Hepatocyte (in vitro differentiated cells): ENCODE measurements around the gene TRIM8. TPM values are rescaled to one million over a fixed set of nuclear protein-coding genes. Genes with fewer than 3 reads are reported as not detected.

Experiments
- DNase-seq: peaks from one replicate; pipeline ENCODE4 v3.0.0-alpha.2; 2016; ENCODE audit warnings: low spot score
- H2AFZ ChIP-seq: fragments of 200-600 bp; sonication (generic); 2 replicates; pipeline ENCODE4 v1.6.0; 2016; ENCODE audit warnings: antibody characterized with exemption, mild to moderate bottlenecking
- H3K27ac ChIP-seq: fragments of 200-600 bp; sonication (generic); 2 replicates; pipeline ENCODE4 v1.5.1; 2016; ENCODE audit warnings: mild to moderate bottlenecking
- H3K27me3 ChIP-seq: fragments of 200-600 bp; sonication (generic); 2 replicates; pipeline ENCODE4 v1.6.1; 2016
- H3K36me3 ChIP-seq: fragments of 200-600 bp; sonication (generic); replicated peaks from 2 replicates; pipeline ENCODE4 v1.5.1; 2016; ENCODE audit warnings: low read depth; ENCODE audit not compliant: insufficient read depth
- H3K4me1 ChIP-seq: fragments of 200-600 bp; sonication (generic); 2 replicates; pipeline ENCODE4 v1.5.1; 2016; ENCODE audit warnings: mild to moderate bottlenecking, moderate library complexity; ENCODE audit not compliant: insufficient read depth
- H3K4me2 ChIP-seq: fragments of 200-600 bp; sonication (generic); 2 replicates; pipeline ENCODE4 v1.6.0; 2016
- H3K4me3 ChIP-seq: fragments of 200-600 bp; sonication (generic); 2 replicates; pipeline ENCODE4 v1.5.1; 2016; ENCODE audit warnings: mild to moderate bottlenecking
- H3K79me2 ChIP-seq: fragments of 200-600 bp; sonication (generic); 2 replicates; pipeline ENCODE4 v1.6.0; 2017; ENCODE audit warnings: mild to moderate bottlenecking
- H3K9me2 ChIP-seq: fragments of 200-600 bp; sonication (generic); replicated peaks from 2 replicates; pipeline ENCODE4 v1.6.0; 2017; ENCODE audit warnings: mild to moderate bottlenecking; ENCODE audit not compliant: insufficient read depth
- H3K9me3 ChIP-seq: fragments of 200-600 bp; sonication (generic); 2 replicates; pipeline ENCODE4 v1.5.1; 2016; ENCODE audit warnings: low read depth, mild to moderate bottlenecking
- H4K20me1 ChIP-seq: fragments of 200-600 bp; sonication (generic); 2 replicates; pipeline ENCODE4 v1.6.0; 2016; ENCODE audit warnings: mild to moderate bottlenecking; ENCODE audit not compliant: insufficient read depth, poor library complexity, severe bottlenecking
- CTCF ChIP-seq: fragments of 200-600 bp; sonication (generic); IDR thresholded peaks from 2 replicates; pipeline ENCODE4 v1.5.1; 2016; ENCODE audit warnings: antibody characterized with exemption, mild to moderate bottlenecking; ENCODE audit not compliant: poor library complexity
- EZH2 ChIP-seq: fragments of 200-600 bp; sonication (generic); IDR thresholded peaks from 2 replicates; pipeline ENCODE4 v1.6.1; 2016; ENCODE audit warnings: antibody characterized with exemption, mild to moderate bottlenecking, borderline replicate concordance
- EZH2phosphoT487 ChIP-seq: fragments of 200-600 bp; sonication (generic); IDR thresholded peaks from one replicate; pipeline ENCODE4 v1.6.1; 2018; ENCODE audit warnings: antibody characterized with exemption, mild to moderate bottlenecking, low read depth, moderate library complexity; ENCODE audit not compliant: unreplicated experiment, severe bottlenecking
- WGBS: methylation state at CpG from one replicate; pipeline ENCODE4 v1.1.6; 2016; ENCODE audit warnings: low lambda C conversion rate; ENCODE audit errors: missing lambda C conversion rate; 5-methylcytosine and 5-hydroxymethylcytosine counted together
- polyA plus RNA-seq: library from polyadenylated mRNA; unstranded; fragments of >200 nt; fragmentation: Nextera tagmentation; extraction: Ambion mirVana; gene quantifications from 2 replicates; pipeline ENCODE4 v1.2.1, GENCODE V29; 2016
- total RNA-seq: library from RNA; depleted of rRNA; stranded (reverse); fragments of >200 nt; gene quantifications from 2 replicates; pipeline ENCODE4 v1.2.3, GENCODE V29; 2014

Gene TRIM8
- total and polyA plus RNA-seq, 2 experiments from 2014 or later = 53.3 to 61.2 TPM

DNA sequence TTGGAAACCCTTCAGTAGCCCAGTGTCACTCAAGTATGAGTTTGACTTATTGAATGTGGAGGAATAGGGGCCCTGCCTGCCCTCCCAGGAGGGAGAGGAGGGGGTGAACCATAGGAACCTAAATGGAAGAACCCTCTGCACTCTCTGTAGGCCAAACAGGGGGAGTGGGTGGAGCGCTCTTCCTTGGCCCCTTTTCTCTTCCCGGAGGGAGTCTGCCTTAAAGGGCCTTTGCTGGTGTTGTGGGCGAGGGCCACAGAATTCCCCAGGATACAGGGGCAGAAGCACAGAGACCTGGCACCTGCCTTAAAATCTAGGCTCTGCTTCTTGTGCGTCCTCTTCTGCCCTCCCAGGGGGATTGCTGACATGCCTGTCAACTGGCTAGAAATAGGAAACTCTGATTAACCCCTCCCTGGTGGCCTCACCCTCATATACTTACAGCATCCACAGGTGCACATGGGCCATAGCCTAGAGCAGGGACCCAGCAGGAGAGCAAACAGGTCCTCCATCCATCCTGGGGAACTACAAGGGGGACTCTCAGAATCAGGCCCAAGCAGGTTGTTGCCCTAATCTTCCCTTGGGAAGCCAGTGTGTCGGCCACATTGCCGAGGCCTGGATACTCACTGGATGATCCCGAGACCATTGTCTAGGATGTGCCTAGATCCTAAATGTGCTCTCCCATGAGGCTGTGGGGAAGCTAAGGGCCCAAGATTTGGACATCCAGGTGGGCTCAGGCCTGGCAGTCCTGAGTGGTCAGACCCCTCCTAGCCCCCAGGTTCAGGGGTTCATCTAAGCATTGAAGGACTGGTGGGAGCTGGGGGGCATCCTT lies 3.4 kb downstream of the TRIM8 start:
- no peaks in the 10 kb centered on the region for H3K27me3 ChIP-seq
- no peaks in the 10 kb centered on the region for H3K9me3 ChIP-seq
- peaks cover 71% of the 10 kb centered on the region for H4K20me1 ChIP-seq
- no peak for DNase-seq
- H3K9me2 ChIP-seq = no peaks in the 10 kb centered on the region
- WGBS = 82% methylated on average over 7 of the region's 7 CpGs
- no peak overlapping the region for H3K27ac ChIP-seq
- no peak overlapping the region for H2AFZ ChIP-seq
- peaks cover 38% of the 10 kb centered on the region for H3K4me1 ChIP-seq
- H3K4me2 ChIP-seq = peak overlapping the region; percentile 93
- H3K4me3 ChIP-seq = no peak overlapping the region
- peaks cover 84% of the 10 kb centered on the region for H3K79me2 ChIP-seq
- no peaks in the 10 kb centered on the region for H3K36me3 ChIP-seq
- TF ChIP-seq CTCF (no peak), EZH2 (no peak), EZH2phosphoT487 (no peak)

DNA sequence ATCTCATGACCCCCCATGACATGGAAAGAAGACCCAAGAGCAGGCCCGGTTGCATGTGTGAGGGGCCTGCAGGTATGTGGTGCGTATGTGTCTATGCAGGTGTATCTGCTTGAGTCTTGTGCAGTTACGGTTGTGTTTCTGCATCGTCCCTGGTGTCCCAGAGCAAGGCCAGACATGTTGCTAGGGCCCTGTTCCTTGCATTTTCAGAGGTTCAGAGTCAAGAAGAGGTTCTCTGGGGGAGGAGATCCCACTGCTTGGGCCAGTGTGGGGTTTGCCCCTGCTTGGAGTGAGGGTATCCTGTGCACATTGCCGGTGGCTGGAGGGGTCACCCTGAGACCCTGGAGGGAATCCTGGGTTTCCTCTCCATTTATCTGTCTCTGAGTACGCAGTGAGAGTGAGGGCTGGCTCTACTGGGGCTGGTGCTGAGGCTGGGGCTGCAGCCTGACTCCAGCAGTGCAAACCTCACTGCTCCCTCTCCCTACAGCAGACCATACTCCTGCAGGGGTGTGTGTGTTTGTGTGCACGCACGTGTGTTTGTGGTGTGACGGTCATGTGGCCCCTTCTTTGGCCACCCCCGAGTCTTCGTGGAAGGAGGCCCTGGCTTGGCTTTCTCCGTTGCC lies 4.1 kb downstream of the TRIM8 start:
- H3K4me1 ChIP-seq = peaks cover 38% of the 10 kb centered on the region
- H3K36me3 ChIP-seq = no peaks in the 10 kb centered on the region

DNA sequence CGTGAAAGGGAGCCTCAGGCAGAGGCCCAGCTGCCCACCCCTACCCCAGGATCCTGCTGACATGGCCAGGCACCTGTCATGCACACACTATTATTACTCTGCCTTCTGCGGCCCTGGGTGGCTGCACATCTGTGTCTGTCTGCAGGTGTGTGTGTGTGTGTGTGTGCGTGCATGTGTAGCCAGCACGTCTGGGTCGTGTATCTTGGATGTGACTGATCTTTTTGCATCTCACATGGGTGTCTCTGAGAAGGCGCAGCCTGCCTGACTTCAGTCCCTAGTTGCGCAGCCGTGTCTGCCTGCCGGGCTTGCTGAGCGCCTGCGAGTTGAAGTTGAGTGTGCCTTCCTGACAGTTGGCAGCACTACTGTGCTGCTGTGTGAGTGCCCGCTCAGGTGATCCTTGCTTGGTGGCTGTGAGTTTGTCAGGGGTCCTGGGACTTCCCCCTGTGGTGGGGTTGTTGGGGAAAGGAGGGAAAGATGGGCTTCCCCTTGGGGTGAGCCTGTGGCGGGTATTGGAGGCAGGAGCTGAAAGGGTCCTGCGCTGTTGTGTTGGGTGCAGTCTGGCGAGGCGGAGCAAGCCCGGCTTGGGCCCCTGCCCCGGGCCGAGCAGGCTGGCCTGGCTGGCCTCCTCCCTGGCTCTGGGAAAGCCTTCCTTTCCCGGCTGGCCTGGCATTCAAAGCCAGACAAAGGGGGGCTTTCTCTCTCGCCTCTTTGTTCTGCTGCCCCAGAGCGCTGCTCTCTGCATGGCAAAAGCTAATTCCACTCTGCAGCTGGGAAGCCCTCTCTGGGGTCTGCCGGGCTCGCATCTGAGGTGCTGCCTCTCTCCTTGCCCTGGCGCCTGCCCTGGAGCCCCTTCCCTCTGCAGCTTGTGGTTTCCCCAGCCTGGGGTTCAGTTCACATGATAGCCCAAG lies 4.9 kb downstream of the TRIM8 start:
- no peak overlapping the region for H3K27ac ChIP-seq
- H4K20me1 ChIP-seq = peaks cover 85% of the 10 kb centered on the region
- H3K4me2 ChIP-seq = peak overlapping the region; percentile 93
- 77% methylated on average over 25 of the region's 25 CpGs for WGBS
- peaks cover 38% of the 10 kb centered on the region for H3K4me1 ChIP-seq
- TF ChIP-seq EZH2phosphoT487 = no peak
- no peaks in the 10 kb centered on the region for H3K36me3 ChIP-seq
- no peaks in the 10 kb centered on the region for H3K9me3 ChIP-seq
- no peak overlapping the region for H2AFZ ChIP-seq
- no peaks in the 10 kb centered on the region for H3K27me3 ChIP-seq
- H3K9me2 ChIP-seq = no peaks in the 10 kb centered on the region
- H3K4me3 ChIP-seq = no peak overlapping the region
- H3K79me2 ChIP-seq = peaks cover 98% of the 10 kb centered on the region
- DNase-seq = no peak

More for the DNA sequence above, 4.1 kb downstream of the TRIM8 start:
- peaks cover 78% of the 10 kb centered on the region for H4K20me1 ChIP-seq
- no peak overlapping the region for H3K4me3 ChIP-seq
- H2AFZ ChIP-seq = no peak overlapping the region
- no peaks in the 10 kb centered on the region for H3K9me2 ChIP-seq
- H3K79me2 ChIP-seq = peaks cover 92% of the 10 kb centered on the region
- no peak for DNase-seq
- H3K9me3 ChIP-seq = no peaks in the 10 kb centered on the region
- peak overlapping the region; percentile 93 for H3K4me2 ChIP-seq
- TF ChIP-seq EZH2 (no peak), CTCF (no peak), EZH2phosphoT487 (no peak)
- no peak overlapping the region for H3K27ac ChIP-seq
- 89% methylated on average over 12 of the region's 12 CpGs for WGBS
- H3K27me3 ChIP-seq = no peaks in the 10 kb centered on the region
